ENCODE results near the gene SIRPB1.

SIRPB1 gene

DNA sequence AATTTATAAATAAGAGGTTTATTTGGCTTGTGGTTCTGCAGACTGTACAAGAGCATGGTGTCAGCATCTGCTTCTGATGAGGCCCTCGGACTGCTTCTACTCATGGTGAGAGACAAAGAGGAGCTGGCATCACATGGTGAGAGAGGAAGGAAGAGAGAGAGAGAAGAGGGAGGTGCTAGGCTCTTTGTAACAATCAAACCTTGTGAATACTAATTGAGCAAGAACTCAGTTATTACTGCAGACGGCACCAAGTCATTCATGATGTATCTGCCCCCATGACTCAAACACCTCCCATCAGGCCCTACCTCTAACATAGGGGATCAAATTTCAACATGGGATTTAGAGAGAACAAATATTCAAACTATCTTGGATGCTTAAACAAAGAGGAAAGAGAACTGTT lies 44.1 kb upstream of the SIRPB1 start:
- H3F3A ChIP-seq (ENCODE audit: insufficient read depth, low read length), result no peaks in the 10 kb centered on the region
- H4K20me1 ChIP-seq (ENCODE audit: insufficient read depth, low read length), result no peaks in the 10 kb centered on the region
- H3K27ac ChIP-seq (ENCODE audit: low read length), result no peak overlapping the region
- no peak for DNase-seq
- H3K79me2 ChIP-seq (ENCODE audit: low read length), result no peaks in the 10 kb centered on the region
- no peak overlapping the region for H3K9ac ChIP-seq (ENCODE audit: low read length)
- H3K4me2 ChIP-seq (ENCODE audit: low read depth, low read length), result no peak overlapping the region
- no peaks in the 10 kb centered on the region for H3K36me3 ChIP-seq (replicated peaks; ENCODE audit: insufficient read depth, low read length)
- H3K4me3 ChIP-seq (ENCODE audit: low read length), result no peak overlapping the region
- H3K4me1 ChIP-seq (ENCODE audit: low read length), result no peaks in the 10 kb centered on the region
- no peak for TF ChIP-seq EZH2 (optimal IDR thresholded peaks at IDR 0.05; ENCODE audit: low read depth, low read length)
- TF ChIP-seq EZH2phosphoT487 (IDR thresholded peaks at IDR 0.05; ENCODE audit: low read length), result no peak
- no peak for TF ChIP-seq CTCF (IDR thresholded peaks at IDR 0.05; ENCODE audit: low read length)
- no peak overlapping the region for H2AFZ ChIP-seq (ENCODE audit: low read length)
- H3K9me2 ChIP-seq (replicated peaks; ENCODE audit: insufficient read depth, low read length), result no peaks in the 10 kb centered on the region
- H3K9me3 ChIP-seq (replicated peaks; ENCODE audit: insufficient read depth, low read length), result no peaks in the 10 kb centered on the region
- no peaks in the 10 kb centered on the region for H3K27me3 ChIP-seq (replicated peaks; ENCODE audit: insufficient read depth, low read length)

GRCh38 chr20:1661542-1662299 lies 41.9 kb upstream of the SIRPB1 start:
- Histone ChIP-seq H3K9me3 (replicated peaks; ENCODE audit: insufficient read depth, low read length) (no peaks in the 10 kb centered on the region), H3F3A (ENCODE audit: insufficient read depth, low read length) (no peaks in the 10 kb centered on the region), H3K79me2 (ENCODE audit: low read length) (no peaks in the 10 kb centered on the region), H3K36me3 (replicated peaks; ENCODE audit: insufficient read depth, low read length) (no peaks in the 10 kb centered on the region), H3K27me3 (replicated peaks; ENCODE audit: insufficient read depth, low read length) (no peaks in the 10 kb centered on the region), H3K9me2 (replicated peaks; ENCODE audit: insufficient read depth, low read length) (no peaks in the 10 kb centered on the region), H3K27ac (ENCODE audit: low read length) (no peak overlapping the region), H3K4me3 (ENCODE audit: low read length) (no peak overlapping the region), H3K4me2 (ENCODE audit: low read depth, low read length) (no peak overlapping the region), H3K4me1 (ENCODE audit: low read length) (no peaks in the 10 kb centered on the region), H2AFZ (ENCODE audit: low read length) (no peak overlapping the region), H3K9ac (ENCODE audit: low read length) (no peak overlapping the region), H4K20me1 (ENCODE audit: insufficient read depth, low read length) (no peaks in the 10 kb centered on the region)
- TF ChIP-seq CTCF (IDR thresholded peaks at IDR 0.05; ENCODE audit: low read length) (no peak), EZH2 (optimal IDR thresholded peaks at IDR 0.05; ENCODE audit: low read depth, low read length) (no peak), EZH2phosphoT487 (IDR thresholded peaks at IDR 0.05; ENCODE audit: low read length) (no peak)
- DNase-seq, result no peak

DNA sequence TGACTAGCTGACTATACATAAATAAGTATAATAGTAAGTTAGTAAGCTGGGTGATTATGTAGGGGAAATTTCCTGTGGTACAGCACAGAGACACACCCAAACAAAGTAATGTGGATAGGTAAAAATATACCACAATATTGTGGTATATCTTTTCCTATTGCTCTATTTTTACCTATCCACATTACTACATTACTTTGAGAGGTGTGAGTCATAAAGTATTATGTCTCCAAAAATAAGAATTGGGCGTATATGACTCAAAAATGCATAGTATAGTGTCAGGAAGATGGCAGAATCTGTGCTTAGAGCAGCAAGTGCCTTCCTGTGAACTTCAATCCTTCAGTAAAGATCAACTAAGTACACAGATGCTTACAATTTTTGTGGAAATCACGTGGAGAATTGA lies 40.4 kb upstream of the SIRPB1 start:
- DNase-seq, result no peak
- no peaks in the 10 kb centered on the region for H3F3A ChIP-seq (ENCODE audit: insufficient read depth, low read length)
- TF ChIP-seq CTCF (IDR thresholded peaks at IDR 0.05; ENCODE audit: low read length) (no peak), EZH2 (optimal IDR thresholded peaks at IDR 0.05; ENCODE audit: low read depth, low read length) (no peak), EZH2phosphoT487 (IDR thresholded peaks at IDR 0.05; ENCODE audit: low read length) (no peak)
- no peak overlapping the region for H3K4me3 ChIP-seq (ENCODE audit: low read length)
- H3K36me3 ChIP-seq (replicated peaks; ENCODE audit: insufficient read depth, low read length), result no peaks in the 10 kb centered on the region
- no peaks in the 10 kb centered on the region for H3K4me1 ChIP-seq (ENCODE audit: low read length)
- H3K9me2 ChIP-seq (replicated peaks; ENCODE audit: insufficient read depth, low read length), result no peaks in the 10 kb centered on the region
- no peak overlapping the region for H3K4me2 ChIP-seq (ENCODE audit: low read depth, low read length)
- H3K79me2 ChIP-seq (ENCODE audit: low read length), result no peaks in the 10 kb centered on the region
- no peak overlapping the region for H3K27ac ChIP-seq (ENCODE audit: low read length)
- H4K20me1 ChIP-seq (ENCODE audit: insufficient read depth, low read length), result no peaks in the 10 kb centered on the region
- H3K9me3 ChIP-seq (replicated peaks; ENCODE audit: insufficient read depth, low read length), result no peaks in the 10 kb centered on the region
- no peak overlapping the region for H2AFZ ChIP-seq (ENCODE audit: low read length)
- no peak overlapping the region for H3K9ac ChIP-seq (ENCODE audit: low read length)
- H3K27me3 ChIP-seq (replicated peaks; ENCODE audit: insufficient read depth, low read length), result no peaks in the 10 kb centered on the region

Data from MM.1S (cell line).